Measurements from ENCODE around the gene ZFHX3. TPM values are rescaled to one million over a fixed set of nuclear protein-coding genes. Genes with fewer than 3 reads are reported as not detected.

ZFHX3 gene
- total and polyA plus RNA-seq, 2 donors from 2014 or later, result 2.3 to 29.3 TPM

DNA sequence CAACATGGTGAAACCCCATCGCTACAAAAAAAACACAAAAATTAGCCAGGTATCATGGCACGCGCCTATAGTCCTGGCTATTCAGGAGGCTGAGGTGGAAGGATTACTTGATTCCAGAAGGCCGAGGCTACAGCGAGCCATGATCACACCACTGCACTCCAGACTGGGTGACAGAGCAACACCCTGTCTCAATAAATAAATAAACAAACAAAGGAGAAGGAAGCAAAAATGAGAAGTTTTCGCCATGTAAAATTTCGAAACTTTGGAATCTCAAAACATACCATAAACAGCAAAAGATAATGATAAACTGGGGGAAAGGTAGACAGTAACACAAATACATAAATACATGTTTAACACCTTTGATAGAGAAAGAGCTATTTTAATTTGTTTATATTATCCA, 130.9 kb downstream of the ZFHX3 start:
- Histone ChIP-seq H3K9ac (ENCODE audit: low read length in 3 of 3) (no peak overlapping the region), H3K4me1 (ENCODE audit: control insufficient read depth in 2 of 3, insufficient read depth in 2 of 3, low read depth in 1 of 3, low read length in 3 of 3) (peaks cover 0 to 6% (median 0%) of the 10 kb centered on the region in 3 donors), H3K27ac (ENCODE audit: low read depth in 2 of 2, low read length in 2 of 2) (no peak overlapping the region), H3K9me3 (ENCODE audit: control insufficient read depth in 2 of 3, insufficient read depth in 1 of 3, low read length in 3 of 3) (no peaks in the 10 kb centered on the region), H3K27me3 (ENCODE audit: control insufficient read depth, insufficient read depth, low read length) (no peaks in the 10 kb centered on the region), H3K4me3 (ENCODE audit: low read length in 3 of 3) (no peak overlapping the region), H3K36me3 (ENCODE audit: control insufficient read depth in 2 of 3, insufficient read depth in 3 of 3, low read length in 3 of 3) (no peaks in the 10 kb centered on the region)
- FAIRE-seq, result no peak
- intact Hi-C loops (cut with DNase I), result no loop called here
- TF ChIP-seq, protein P1, sequence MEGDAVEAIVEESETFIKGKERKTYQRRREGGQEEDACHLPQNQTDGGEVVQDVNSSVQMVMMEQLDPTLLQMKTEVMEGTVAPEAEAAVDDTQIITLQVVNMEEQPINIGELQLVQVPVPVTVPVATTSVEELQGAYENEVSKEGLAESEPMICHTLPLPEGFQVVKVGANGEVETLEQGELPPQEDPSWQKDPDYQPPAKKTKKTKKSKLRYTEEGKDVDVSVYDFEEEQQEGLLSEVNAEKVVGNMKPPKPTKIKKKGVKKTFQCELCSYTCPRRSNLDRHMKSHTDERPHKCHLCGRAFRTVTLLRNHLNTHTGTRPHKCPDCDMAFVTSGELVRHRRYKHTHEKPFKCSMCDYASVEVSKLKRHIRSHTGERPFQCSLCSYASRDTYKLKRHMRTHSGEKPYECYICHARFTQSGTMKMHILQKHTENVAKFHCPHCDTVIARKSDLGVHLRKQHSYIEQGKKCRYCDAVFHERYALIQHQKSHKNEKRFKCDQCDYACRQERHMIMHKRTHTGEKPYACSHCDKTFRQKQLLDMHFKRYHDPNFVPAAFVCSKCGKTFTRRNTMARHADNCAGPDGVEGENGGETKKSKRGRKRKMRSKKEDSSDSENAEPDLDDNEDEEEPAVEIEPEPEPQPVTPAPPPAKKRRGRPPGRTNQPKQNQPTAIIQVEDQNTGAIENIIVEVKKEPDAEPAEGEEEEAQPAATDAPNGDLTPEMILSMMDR (IDR thresholded peaks at IDR 0.05; ENCODE audit: borderline replicate concordance, extremely low read depth, insufficient read depth), result no peak
- no peak for DNase-seq

DNA sequence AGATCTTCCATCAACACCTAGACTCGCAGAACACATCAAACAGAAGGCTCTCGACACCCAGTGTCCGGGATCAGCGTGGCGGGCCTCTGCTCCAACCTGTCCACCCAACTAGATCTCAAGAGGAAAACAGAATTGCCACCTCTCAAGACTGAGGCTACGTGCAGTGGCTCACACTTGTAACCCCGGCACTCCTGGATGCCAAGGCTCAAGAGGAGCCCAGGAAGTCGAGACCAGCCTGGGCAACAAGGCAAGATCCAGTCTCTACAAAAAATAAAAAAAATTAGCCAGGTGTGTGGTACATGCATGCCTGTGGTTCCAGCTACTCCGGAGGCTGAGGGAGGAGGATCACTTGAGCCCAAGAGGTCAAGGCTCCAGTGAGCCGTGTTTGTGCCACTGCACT, 132.6 kb downstream of the ZFHX3 start:
- intact Hi-C loops (cut with DNase I), result no loop called here
- H3K27me3 ChIP-seq (ENCODE audit: control insufficient read depth, insufficient read depth, low read length), result no peaks in the 10 kb centered on the region
- no peaks in the 10 kb centered on the region for H3K4me1 ChIP-seq (ENCODE audit: control insufficient read depth in 2 of 3, insufficient read depth in 2 of 3, low read depth in 1 of 3, low read length in 3 of 3)
- no peak overlapping the region for H3K27ac ChIP-seq (ENCODE audit: low read depth in 2 of 2, low read length in 2 of 2)
- H3K9me3 ChIP-seq (ENCODE audit: control insufficient read depth in 2 of 3, insufficient read depth in 1 of 3, low read length in 3 of 3), result no peaks in the 10 kb centered on the region
- no peaks in the 10 kb centered on the region for H3K36me3 ChIP-seq (ENCODE audit: control insufficient read depth in 2 of 3, insufficient read depth in 3 of 3, low read length in 3 of 3)
- TF ChIP-seq, protein P1 (IDR thresholded peaks at IDR 0.05; ENCODE audit: borderline replicate concordance, extremely low read depth, insufficient read depth), result no peak
- FAIRE-seq (no peak), DNase-seq (no peak)
- no peak overlapping the region for H3K4me3 ChIP-seq (ENCODE audit: low read length in 3 of 3)
- no peak overlapping the region for H3K9ac ChIP-seq (ENCODE audit: low read length in 3 of 3)

DNA sequence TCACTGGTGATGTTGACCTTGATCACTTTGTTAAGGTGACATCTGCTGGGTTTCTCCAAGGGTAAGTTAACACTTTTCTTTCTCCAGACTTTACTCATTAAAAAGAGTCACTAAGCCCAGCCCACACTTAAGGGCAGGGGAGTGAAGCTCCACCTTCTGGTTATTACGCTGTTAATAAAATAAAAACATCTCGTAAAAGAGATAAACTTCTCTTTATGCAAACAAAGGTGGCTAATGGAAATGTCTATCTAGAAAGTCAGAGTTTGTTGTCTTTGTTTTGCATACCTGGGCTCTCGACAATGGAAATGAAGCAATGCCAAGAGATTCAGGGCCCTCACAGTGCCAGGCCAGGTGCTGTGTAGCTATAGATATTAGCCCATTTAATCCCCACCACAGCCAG, 134.4 kb downstream of the ZFHX3 start:
- no peak for FAIRE-seq
- TF ChIP-seq, protein P1 (IDR thresholded peaks at IDR 0.05; ENCODE audit: borderline replicate concordance, extremely low read depth, insufficient read depth), result no peak
- Histone ChIP-seq H3K36me3 (ENCODE audit: control insufficient read depth in 2 of 3, insufficient read depth in 3 of 3, low read length in 3 of 3) (no peaks in the 10 kb centered on the region), H3K4me3 (ENCODE audit: low read length in 3 of 3) (no peak overlapping the region), H3K27ac (ENCODE audit: low read depth in 2 of 2, low read length in 2 of 2) (no peak overlapping the region), H3K9me3 (ENCODE audit: control insufficient read depth in 2 of 3, insufficient read depth in 1 of 3, low read length in 3 of 3) (no peaks in the 10 kb centered on the region), H3K27me3 (ENCODE audit: control insufficient read depth, insufficient read depth, low read length) (no peaks in the 10 kb centered on the region), H3K4me1 (ENCODE audit: control insufficient read depth in 2 of 3, insufficient read depth in 2 of 3, low read depth in 1 of 3, low read length in 3 of 3) (no peaks in the 10 kb centered on the region), H3K9ac (ENCODE audit: low read length in 3 of 3) (no peak overlapping the region)
- no peak for DNase-seq
- intact Hi-C loops (cut with DNase I), result no loop called here

DNA sequence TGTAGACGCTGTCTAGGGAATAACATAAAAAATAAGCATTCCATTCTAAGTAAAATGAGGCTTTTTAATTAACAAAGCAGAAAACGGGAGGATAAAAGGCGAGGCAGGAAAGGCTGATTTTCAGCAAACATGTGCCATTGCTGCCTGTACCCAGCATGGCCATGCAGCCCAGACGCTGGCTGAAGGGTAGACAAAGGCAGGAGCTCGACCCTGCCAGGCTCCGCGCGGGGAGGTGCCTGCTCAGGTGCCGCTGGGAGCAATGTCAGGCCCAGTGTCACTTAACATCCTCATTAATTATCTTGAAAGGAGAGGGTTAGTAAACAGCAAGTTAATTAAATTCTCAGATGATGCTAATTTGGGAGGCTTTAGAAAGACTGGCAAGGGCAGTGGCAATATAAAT, 136.0 kb downstream of the ZFHX3 start:
- intact Hi-C loops (cut with DNase I), result no loop called here
- no peaks in the 10 kb centered on the region for H3K9me3 ChIP-seq (ENCODE audit: control insufficient read depth in 2 of 3, insufficient read depth in 1 of 3, low read length in 3 of 3)
- no peak for FAIRE-seq
- DNase-seq, result no peak
- H3K27ac ChIP-seq (ENCODE audit: low read depth in 2 of 2, low read length in 2 of 2), result no peak overlapping the region
- H3K36me3 ChIP-seq (ENCODE audit: control insufficient read depth in 2 of 3, insufficient read depth in 3 of 3, low read length in 3 of 3), result no peaks in the 10 kb centered on the region
- no peak overlapping the region for H3K4me3 ChIP-seq (ENCODE audit: low read length in 3 of 3)
- no peaks in the 10 kb centered on the region for H3K27me3 ChIP-seq (ENCODE audit: control insufficient read depth, insufficient read depth, low read length)
- TF ChIP-seq, protein P1 (IDR thresholded peaks at IDR 0.05; ENCODE audit: borderline replicate concordance, extremely low read depth, insufficient read depth), result no peak
- no peaks in the 10 kb centered on the region for H3K4me1 ChIP-seq (ENCODE audit: control insufficient read depth in 2 of 3, insufficient read depth in 2 of 3, low read depth in 1 of 3, low read length in 3 of 3)
- H3K9ac ChIP-seq (ENCODE audit: low read length in 3 of 3), result no peak overlapping the region

All from kidney (tissue), 14 donors.